Measurements from ENCODE around the gene BNC1.
"Not testable (repeated sequence)": the region's sequence is repeated elsewhere in the genome, so short reads cannot be mapped to it uniquely, and the experiment has no call there.

The BNC1 gene

GRCh38 chr15:83248151-83249029 lies 36.1 kb downstream of the BNC1 start:
- DNase-seq = peak; percentile 2

- DNase-seq = no peak
These were observed 40.8 kb downstream of the BNC1 start for GRCh38 chr15:83243634-83244033.

- no peak for DNase-seq
These were observed 54.2 kb downstream of the BNC1 start for GRCh38 chr15:83230242-83230641.

GRCh38 chr15:83225449-83225848 lies 59.0 kb downstream of the BNC1 start:
- no peak for DNase-seq

- not testable (repeated sequence) for DNase-seq
These were observed 62.7 kb downstream of the BNC1 start for GRCh38 chr15:83221781-83222180.

GRCh38 chr15:83219026-83219425 lies 65.4 kb downstream of the BNC1 start:
- no peak for DNase-seq

- no peak for DNase-seq
These were observed 69.2 kb downstream of the BNC1 start for GRCh38 chr15:83215306-83215705.

GRCh38 chr15:83210619-83211018 lies 73.8 kb downstream of the BNC1 start:
- DNase-seq = no peak

- DNase-seq = no peak
These were observed 75.1 kb downstream of the BNC1 start for GRCh38 chr15:83209333-83209732.

GRCh38 chr15:83208367-83208661 lies 76.2 kb downstream of the BNC1 start:
- no peak for DNase-seq

- no peak for DNase-seq
These were observed 76.7 kb downstream of the BNC1 start, which contains the start of gene HDGFL3 for GRCh38 chr15:83207660-83208366. Gene HDGFL3, minus strand, starts transcription at chr15:83207823. Its CDS starts 409 bp downstream, at chr15:83207414.

GRCh38 chr15:83207009-83207659 lies 77.3 kb downstream of the BNC1 start:
- DNase-seq = no peak

- no peak for DNase-seq
These were observed 77.9 kb downstream of the BNC1 start for GRCh38 chr15:83206526-83207008.

All from NCI-H2029 treated with DMSO at 0.1 percent for 48 hours (cell line).